Stimulated activated naive B cell treated with anti-CD40 and anti-IgM and Interleukin-4, amounts not matched to agents 10 μg/mL and 1 μg/mL and 100 μg/mL, for 72 hours (primary cell): ENCODE results near the gene PARP12.
A peak's percentile ranks its signal among the peaks of the same experiment; 100 is the strongest.
"Not testable (repeated sequence)": the region's sequence is repeated elsewhere in the genome, so short reads cannot be mapped to it uniquely, and the experiment has no call there.

Experiments
- ATAC-seq, 2 donors: fragments of 150-1000 bp; cut with Tn5 transposase; replicated peaks; 2 replicates each; pipeline ENCODE4 v1.10.0; 2021; ENCODE audit warnings: moderate library complexity in 1 of 2
- DNase-seq: peaks from one replicate; pipeline ENCODE4 v3.0.0; 2021
- H3K27ac Mint-ChIP-seq: one replicate; pipeline ENCODE4 v1.8.0; 2022; ENCODE audit warnings: mild to moderate bottlenecking, mixed read lengths
- H3K27me3 Mint-ChIP-seq, 2 donors: one replicate each; pipeline ENCODE4 v1.8.0; 2022; ENCODE audit warnings: mixed read lengths in 2 of 2
- H3K36me3 Mint-ChIP-seq, 2 donors: one replicate each; pipeline ENCODE4 v1.8.0; 2022; ENCODE audit warnings: mixed read lengths in 2 of 2, mild to moderate bottlenecking in 1 of 2
- H3K4me1 Mint-ChIP-seq, 2 donors: one replicate each; pipeline ENCODE4 v1.8.0; 2022; ENCODE audit warnings: mixed read lengths in 2 of 2, mild to moderate bottlenecking in 1 of 2
- H3K4me3 Mint-ChIP-seq, 2 donors: one replicate each; pipeline ENCODE4 v1.8.0; 2022; ENCODE audit warnings: mild to moderate bottlenecking in 2 of 2, mixed read lengths in 2 of 2, moderate library complexity in 1 of 2
- H3K9me3 Mint-ChIP-seq, 2 donors: one replicate each; pipeline ENCODE4 v1.8.0; 2022; ENCODE audit warnings: mixed read lengths in 2 of 2, mild to moderate bottlenecking in 1 of 2

Gene PARP12, protein sequence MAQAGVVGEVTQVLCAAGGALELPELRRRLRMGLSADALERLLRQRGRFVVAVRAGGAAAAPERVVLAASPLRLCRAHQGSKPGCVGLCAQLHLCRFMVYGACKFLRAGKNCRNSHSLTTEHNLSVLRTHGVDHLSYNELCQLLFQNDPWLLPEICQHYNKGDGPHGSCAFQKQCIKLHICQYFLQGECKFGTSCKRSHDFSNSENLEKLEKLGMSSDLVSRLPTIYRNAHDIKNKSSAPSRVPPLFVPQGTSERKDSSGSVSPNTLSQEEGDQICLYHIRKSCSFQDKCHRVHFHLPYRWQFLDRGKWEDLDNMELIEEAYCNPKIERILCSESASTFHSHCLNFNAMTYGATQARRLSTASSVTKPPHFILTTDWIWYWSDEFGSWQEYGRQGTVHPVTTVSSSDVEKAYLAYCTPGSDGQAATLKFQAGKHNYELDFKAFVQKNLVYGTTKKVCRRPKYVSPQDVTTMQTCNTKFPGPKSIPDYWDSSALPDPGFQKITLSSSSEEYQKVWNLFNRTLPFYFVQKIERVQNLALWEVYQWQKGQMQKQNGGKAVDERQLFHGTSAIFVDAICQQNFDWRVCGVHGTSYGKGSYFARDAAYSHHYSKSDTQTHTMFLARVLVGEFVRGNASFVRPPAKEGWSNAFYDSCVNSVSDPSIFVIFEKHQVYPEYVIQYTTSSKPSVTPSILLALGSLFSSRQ

DNA sequence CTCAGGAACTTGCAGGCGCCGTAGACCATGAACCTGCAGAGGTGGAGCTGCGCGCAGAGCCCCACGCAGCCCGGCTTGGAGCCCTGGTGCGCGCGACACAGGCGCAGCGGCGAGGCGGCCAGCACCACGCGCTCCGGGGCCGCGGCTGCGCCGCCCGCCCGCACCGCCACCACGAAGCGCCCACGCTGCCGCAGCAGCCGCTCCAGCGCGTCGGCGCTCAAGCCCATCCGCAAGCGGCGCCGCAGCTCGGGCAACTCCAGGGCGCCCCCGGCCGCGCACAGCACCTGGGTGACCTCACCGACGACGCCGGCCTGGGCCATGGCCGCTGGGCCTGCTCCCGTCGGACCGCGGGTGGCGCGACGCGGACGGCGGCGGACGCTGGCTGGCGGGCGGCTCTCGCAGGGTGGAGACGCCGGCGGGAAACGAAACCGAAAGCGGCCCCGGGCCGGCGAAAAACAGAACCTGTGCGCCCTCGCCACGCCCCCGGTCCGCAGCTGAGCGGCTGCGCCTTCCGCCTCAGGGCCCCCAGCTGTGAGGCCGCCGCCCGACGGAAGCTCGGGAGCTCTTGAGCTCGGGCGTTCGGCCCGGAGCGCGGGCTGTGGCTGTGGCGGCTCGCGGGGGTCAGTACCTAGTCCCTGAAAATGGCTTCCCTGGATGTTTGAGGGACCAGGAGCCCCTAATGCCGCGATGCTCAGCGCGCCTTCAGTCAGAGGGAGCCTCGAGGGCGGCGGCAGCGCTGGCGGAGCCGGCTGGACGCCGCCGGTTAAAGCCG lies at the start of gene PARP12:
TSS of gene PARP12 (minus strand) at position 424 of the 772 bp plus-strand sequence. CDS start at position 320, 104 bp downstream.
- peaks cover 30 to 35% of the 10 kb centered on the region in 2 donors for H3K4me1 Mint-ChIP-seq
- H3K9me3 Mint-ChIP-seq, result peaks cover 11 to 19% of the 10 kb centered on the region in 2 donors
- peaks cover 22 to 38% of the 10 kb centered on the region in 2 donors for H3K36me3 Mint-ChIP-seq
- H3K27me3 Mint-ChIP-seq, result peaks cover 0 to 8% of the 10 kb centered on the region in 2 donors
- peak; percentile 89 for DNase-seq
- ATAC-seq, result peak; percentile 88
- H3K4me3 Mint-ChIP-seq, result peak within 1 kb of the TSS; percentile 90 to 99
- H3K27ac Mint-ChIP-seq, result peak within 1 kb of the TSS; percentile 98

- H3K4me1 Mint-ChIP-seq, DNase-seq, H3K27me3 Mint-ChIP-seq, H3K4me3 Mint-ChIP-seq, H3K9me3 Mint-ChIP-seq, ATAC-seq, H3K27ac Mint-ChIP-seq: not testable (repeated sequence)
- peaks cover 36 to 42% of the 10 kb centered on the region in 2 donors for H3K36me3 Mint-ChIP-seq
Observed at GRCh38 chr7:140108777-140109176, 46.0 kb upstream of the PARP12 start.

GRCh38 chr7:140096459-140096858 lies 33.7 kb upstream of the PARP12 start:
- Mint-ChIP-seq H3K4me3 (no peak overlapping the region), H3K4me1 (no peaks in the 10 kb centered on the region), H3K36me3 (peaks cover 29 to 47% of the 10 kb centered on the region in 2 donors)

GRCh38 chr7:140093375-140093774 lies 30.6 kb upstream of the PARP12 start:
- Mint-ChIP-seq H3K4me1 (peaks cover 0 to 2% of the 10 kb centered on the region in 2 donors), H3K36me3 (peaks cover 29 to 41% of the 10 kb centered on the region in 2 donors), H3K27me3 (no peaks in the 10 kb centered on the region), H3K27ac (no peak overlapping the region), H3K9me3 (no peaks in the 10 kb centered on the region), H3K4me3 (no peak overlapping the region)
- DNase-seq (no peak), ATAC-seq (no peak)

More at GRCh38 chr7:140096459-140096858, 33.7 kb upstream of the PARP12 start:
- ATAC-seq (no peak), DNase-seq (no peak)
- Mint-ChIP-seq H3K27ac (no peak overlapping the region), H3K27me3 (no peaks in the 10 kb centered on the region), H3K9me3 (no peaks in the 10 kb centered on the region)

DNA sequence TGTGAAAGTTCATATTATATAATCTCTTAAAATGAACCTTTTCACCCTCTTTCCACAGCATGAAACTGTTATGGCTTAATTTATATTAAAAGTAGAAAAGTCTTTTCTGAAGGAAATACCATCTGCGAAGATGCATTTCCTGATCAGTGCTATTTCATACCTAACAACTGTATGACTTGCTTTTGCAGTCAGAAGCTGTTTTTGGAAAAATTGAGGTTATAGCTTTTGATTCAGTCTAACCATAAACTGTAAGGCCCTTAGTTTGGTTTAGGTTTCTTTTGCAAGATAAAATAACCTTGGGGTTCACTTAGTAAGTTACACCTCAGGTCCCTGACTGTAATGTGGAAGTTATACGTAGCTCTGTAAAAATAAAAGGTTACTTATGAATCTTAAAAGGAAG lies 22.7 kb upstream of the PARP12 start:
- Mint-ChIP-seq H3K27me3 (no peaks in the 10 kb centered on the region), H3K4me3 (no peak overlapping the region), H3K9me3 (no peaks in the 10 kb centered on the region), H3K27ac (no peak overlapping the region), H3K36me3 (peaks cover 0 to 2% of the 10 kb centered on the region in 2 donors), H3K4me1 (peaks cover 11 to 28% of the 10 kb centered on the region in 2 donors)
- peak; percentile 8 to 15 for ATAC-seq
- no peak for DNase-seq

DNA sequence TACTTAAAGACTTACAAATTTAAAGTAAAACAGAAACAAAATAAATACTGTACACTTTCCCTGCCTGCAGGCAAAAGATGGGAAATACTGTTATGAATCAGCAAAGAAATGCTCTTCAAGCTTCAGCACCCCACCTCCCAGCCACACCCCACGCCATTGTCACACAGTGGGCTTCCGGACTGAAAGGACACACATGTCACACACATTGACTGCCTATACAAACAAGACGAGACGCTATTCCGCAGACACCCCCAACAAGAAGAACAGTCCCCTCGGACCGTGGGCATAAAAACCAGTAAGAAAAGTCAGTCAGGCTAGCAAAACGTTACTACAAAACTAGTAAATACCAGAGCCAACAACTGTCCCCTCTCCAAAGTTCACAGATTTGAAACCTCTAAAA lies 22.2 kb upstream of the PARP12 start:
- Mint-ChIP-seq H3K27ac (peak overlapping the region; percentile 60), H3K27me3 (no peaks in the 10 kb centered on the region), H3K36me3 (peaks cover 0 to 2% of the 10 kb centered on the region in 2 donors), H3K9me3 (no peaks in the 10 kb centered on the region), H3K4me1 (peaks cover 11 to 28% of the 10 kb centered on the region in 2 donors), H3K4me3 (peak overlapping the region; percentile 47 to 50)
- DNase-seq (peak; percentile 53), ATAC-seq (peak; percentile 93 to 95)

- H3K9me3 Mint-ChIP-seq, result no peaks in the 10 kb centered on the region
- ATAC-seq, result no peak
- no peaks in the 10 kb centered on the region for H3K27me3 Mint-ChIP-seq
- DNase-seq, result no peak
- H3K27ac Mint-ChIP-seq, result peak overlapping the region; percentile 60
- peaks cover 11 to 28% of the 10 kb centered on the region in 2 donors for H3K4me1 Mint-ChIP-seq
- no peak overlapping the region for H3K4me3 Mint-ChIP-seq
- peaks cover 0 to 2% of the 10 kb centered on the region in 2 donors for H3K36me3 Mint-ChIP-seq
Observed at GRCh38 chr7:140084142-140084655, 21.4 kb upstream of the PARP12 start.

DNA sequence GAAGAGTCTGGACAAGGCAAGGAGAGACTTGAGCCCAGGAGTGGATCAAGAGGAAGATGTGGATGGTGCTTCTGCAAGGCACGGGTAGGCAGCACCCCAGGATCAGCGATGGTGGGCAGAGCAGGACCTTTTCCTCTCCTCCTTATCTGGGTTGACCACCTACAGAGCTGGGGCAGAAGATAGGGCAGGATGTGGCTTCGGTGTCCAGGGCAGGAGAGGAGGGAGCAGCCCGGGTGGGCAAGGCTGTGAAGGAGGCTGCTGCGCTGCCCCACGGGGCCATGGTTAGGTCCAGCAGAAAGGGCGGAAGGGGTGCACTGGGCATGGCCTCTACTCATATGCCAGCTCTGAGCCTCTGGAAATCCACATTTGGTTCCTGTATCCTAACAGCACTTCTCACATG lies 20.0 kb upstream of the PARP12 start:
- Mint-ChIP-seq H3K27ac (peak overlapping the region; percentile 1), H3K27me3 (no peaks in the 10 kb centered on the region), H3K4me3 (no peak overlapping the region), H3K9me3 (no peaks in the 10 kb centered on the region), H3K36me3 (peaks cover 0 to 2% of the 10 kb centered on the region in 2 donors), H3K4me1 (peaks cover 13 to 28% of the 10 kb centered on the region in 2 donors)
- ATAC-seq, result no peak
- DNase-seq, result no peak

- Mint-ChIP-seq H3K36me3 (no peaks in the 10 kb centered on the region), H3K9me3 (no peaks in the 10 kb centered on the region), H3K27ac (no peak overlapping the region), H3K4me3 (no peak overlapping the region), H3K4me1 (peaks cover 11 to 24% of the 10 kb centered on the region in 2 donors), H3K27me3 (no peaks in the 10 kb centered on the region)
- ATAC-seq (no peak), DNase-seq (no peak)
Observed at GRCh38 chr7:140081774-140082425, 19.1 kb upstream of the PARP12 start.

DNA sequence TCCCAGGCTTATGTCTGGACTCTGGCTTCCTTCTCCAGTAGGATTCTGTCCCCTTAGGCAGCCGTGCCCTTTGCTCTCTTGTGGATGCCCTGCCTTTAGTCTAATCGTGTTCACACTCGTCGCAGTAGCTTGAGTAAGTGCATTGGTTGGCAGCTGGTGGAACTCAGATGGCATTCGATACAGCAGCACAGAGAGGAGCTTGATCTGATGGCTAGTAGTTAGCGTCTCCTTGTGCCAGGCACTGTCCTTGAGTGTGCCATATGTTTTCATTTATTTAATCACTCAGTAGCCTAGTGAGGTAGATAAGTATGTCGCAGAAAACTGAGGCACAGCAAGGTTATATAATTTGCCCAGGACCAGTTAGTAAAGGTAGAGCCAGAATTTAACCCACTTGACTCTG lies 18.2 kb upstream of the PARP12 start:
- H3K4me1 Mint-ChIP-seq, result peaks cover 9 to 21% of the 10 kb centered on the region in 2 donors
- ATAC-seq (no peak), DNase-seq (no peak)
- H3K36me3 Mint-ChIP-seq, result no peaks in the 10 kb centered on the region
- no peak overlapping the region for H3K4me3 Mint-ChIP-seq
- no peaks in the 10 kb centered on the region for H3K9me3 Mint-ChIP-seq
- H3K27me3 Mint-ChIP-seq, result no peaks in the 10 kb centered on the region
- no peak overlapping the region for H3K27ac Mint-ChIP-seq

- ATAC-seq (no peak), DNase-seq (no peak)
- Mint-ChIP-seq H3K9me3 (no peaks in the 10 kb centered on the region), H3K27ac (peak overlapping the region; percentile 51), H3K27me3 (no peaks in the 10 kb centered on the region), H3K4me1 (peaks cover 3 to 7% of the 10 kb centered on the region in 2 donors), H3K4me3 (no peak overlapping the region), H3K36me3 (no peaks in the 10 kb centered on the region)
Observed at GRCh38 chr7:140079121-140079536, 16.4 kb upstream of the PARP12 start.

GRCh38 chr7:140078392-140078791 lies 15.6 kb upstream of the PARP12 start:
- Mint-ChIP-seq H3K36me3 (no peaks in the 10 kb centered on the region), H3K4me3 (no peak overlapping the region), H3K27ac (no peak overlapping the region), H3K4me1 (peaks cover 2 to 4% of the 10 kb centered on the region in 2 donors), H3K27me3 (no peaks in the 10 kb centered on the region), H3K9me3 (no peaks in the 10 kb centered on the region)
- DNase-seq (no peak), ATAC-seq (no peak)

- Mint-ChIP-seq H3K27me3 (peaks cover 0 to 4% of the 10 kb centered on the region in 2 donors), H3K9me3 (peaks cover 2 to 7% of the 10 kb centered on the region in 2 donors), H3K4me1 (peaks cover 2 to 4% of the 10 kb centered on the region in 2 donors), H3K27ac (no peak overlapping the region), H3K4me3 (no peak overlapping the region), H3K36me3 (peaks cover 0 to 3% of the 10 kb centered on the region in 2 donors)
- no peak for DNase-seq
- ATAC-seq, result no peak
Observed at GRCh38 chr7:140074780-140075179, 12.0 kb upstream of the PARP12 start.
